ENCODE measurements around the gene TSNAXIP1. TPM values are rescaled to one million over a fixed set of nuclear protein-coding genes. Genes with fewer than 3 reads are reported as not detected.

Gene TSNAXIP1
- total and polyA plus RNA-seq, 3 donors from 2014 or later: 31.3 to 93.7 (median 40.4) TPM

DNA sequence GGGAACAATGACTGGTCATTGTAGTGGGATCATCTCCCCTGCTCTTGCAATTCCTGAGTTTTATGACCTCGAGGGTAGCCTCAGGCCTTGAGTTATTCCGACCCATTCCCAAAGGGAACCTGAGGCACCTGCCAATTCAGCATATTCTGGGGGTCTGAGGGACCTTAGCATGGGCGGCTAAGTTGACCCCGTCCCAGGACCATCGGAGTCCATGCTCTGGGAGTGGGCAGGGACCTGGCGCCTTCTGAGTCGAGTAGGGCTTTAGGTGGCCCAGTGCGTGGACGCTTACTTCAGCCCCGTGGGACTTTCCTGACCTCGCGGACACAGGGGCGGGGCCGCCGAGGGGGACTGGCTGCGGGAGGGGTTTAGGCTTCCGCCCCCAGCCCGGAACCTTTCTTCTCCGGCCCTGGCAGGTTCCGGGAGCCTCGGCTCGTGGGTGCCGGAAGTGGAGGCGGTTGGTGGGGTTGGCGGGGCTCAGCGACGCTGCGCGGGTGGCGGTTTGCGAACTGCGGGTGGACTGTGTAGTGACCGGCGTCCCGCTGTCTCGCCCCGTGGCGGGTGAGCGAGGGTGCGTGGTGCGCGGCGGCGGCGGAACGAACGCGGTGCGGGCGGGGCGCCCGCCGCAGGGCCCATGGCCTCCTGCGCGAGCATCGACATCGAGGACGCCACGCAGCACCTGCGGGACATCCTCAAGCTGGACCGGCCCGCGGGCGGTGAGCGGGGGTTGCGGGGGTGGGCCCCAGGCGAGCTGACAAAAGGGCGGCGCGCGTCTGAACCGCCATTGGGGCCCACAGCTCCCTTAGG, 66.1 kb downstream of the TSNAXIP1 start, which contains the start of gene EDC4:
TSS of gene EDC4 (plus strand) at position 422 of the 804 bp plus-strand sequence. CDS start at position 632, 210 bp downstream.
- TF ChIP-seq CTCF (IDR thresholded peaks at IDR 0.05): no peak
- no peak for TF ChIP-seq POLR2A (IDR thresholded peaks at IDR 0.05)
- Histone ChIP-seq H3K4me3 (peak within 1 kb of the TSS; percentile 79 to 98), H3K9me3 (no peaks in the 10 kb centered on the region), H3K36me3 (ENCODE audit: low read depth, missing control alignments) (no peaks in the 10 kb centered on the region), H3K27ac (peak within 1 kb of the TSS; percentile 76 to 87), H3K4me1 (peaks cover 21% of the 10 kb centered on the region), H3K27me3 (no peaks in the 10 kb centered on the region)
- intact Hi-C loops (cut with DNase I; ENCODE audit: low total_unique reads): no loop called here
- WGBS, 2 donors: 0 to 2% methylated on average over 1 to 55 of the region's 72 CpGs
- DNase-seq: peak; percentile 81

- DNase-seq: no peak
- Histone ChIP-seq H3K36me3 (ENCODE audit: low read depth, missing control alignments) (no peaks in the 10 kb centered on the region), H3K9me3 (no peaks in the 10 kb centered on the region), H3K27ac (peak overlapping the region; percentile 76 to 87), H3K4me3 (peak overlapping the region; percentile 79 to 98), H3K27me3 (no peaks in the 10 kb centered on the region), H3K4me1 (peaks cover 21% of the 10 kb centered on the region)
- intact Hi-C loops (cut with DNase I; ENCODE audit: low total_unique reads): no loop called here
- no peak for TF ChIP-seq POLR2A (IDR thresholded peaks at IDR 0.05)
- 12 to 16% methylated on average over 16 to 23 of the region's 23 CpGs for WGBS, 2 donors
These were observed 67.0 kb downstream of the TSNAXIP1 start for GRCh38 chr16:67873435-67874370.

GRCh38 chr16:67874372-67874771, 67.7 kb downstream of the TSNAXIP1 start:
- Histone ChIP-seq H3K36me3 (ENCODE audit: low read depth, missing control alignments) (no peaks in the 10 kb centered on the region), H3K4me3 (no peak overlapping the region), H3K27me3 (no peaks in the 10 kb centered on the region), H3K9me3 (no peaks in the 10 kb centered on the region), H3K27ac (no peak overlapping the region), H3K4me1 (peaks cover 21% of the 10 kb centered on the region)
- no peak for TF ChIP-seq POLR2A (IDR thresholded peaks at IDR 0.05)
- no peak for TF ChIP-seq CTCF (IDR thresholded peaks at IDR 0.05)
- WGBS, 2 donors: 50 to 59% methylated on average over 2 to 3 of the region's 3 CpGs
- intact Hi-C loops (cut with DNase I; ENCODE audit: low total_unique reads): no loop called here
- DNase-seq: no peak

GRCh38 chr16:67877064-67877463, 70.4 kb downstream of the TSNAXIP1 start:
- Histone ChIP-seq H3K27ac (no peak overlapping the region), H3K4me1 (peaks cover 23% of the 10 kb centered on the region), H3K9me3 (no peaks in the 10 kb centered on the region), H3K27me3 (no peaks in the 10 kb centered on the region), H3K4me3 (no peak overlapping the region), H3K36me3 (ENCODE audit: low read depth, missing control alignments) (no peaks in the 10 kb centered on the region)
- TF ChIP-seq CTCF (IDR thresholded peaks at IDR 0.05) (no peak), POLR2A (IDR thresholded peaks at IDR 0.05) (no peak)
- no peak for DNase-seq
- intact Hi-C loops (cut with DNase I; ENCODE audit: low total_unique reads): no loop called here
- 91 to 93% methylated on average over 7 to 11 of the region's 11 CpGs for WGBS, 2 donors

Small RNA genes within 50 kb of the gene (small RNA-seq; reads per million reads assigned to genes)
- gene AC040162.2: 0 reads per million in 2 donors

Other genes with a start within 250 kb of the TSNAXIP1 start
- gene CTCF, start 244.4 kb upstream of the TSNAXIP1 start, total RNA-seq: 10 to 100 TPM; 45.5 to 47.0 TPM
- 25.9 TPM for gene CTCF, start 244.4 kb upstream of the TSNAXIP1 start, polyA plus RNA-seq (ENCODE audit: insufficient read depth, low read depth, low replicate concordance)
- gene CARMIL2, start 161.7 kb upstream of the TSNAXIP1 start, total RNA-seq: 1 to 10 TPM; 5.6 to 7.9 TPM
- 3.1 TPM for gene CARMIL2, start 161.7 kb upstream of the TSNAXIP1 start, polyA plus RNA-seq (ENCODE audit: insufficient read depth, low read depth, low replicate concordance)
- gene ACD, start 146.6 kb upstream of the TSNAXIP1 start, total RNA-seq: 10 to 100 TPM; 44.7 to 48.3 TPM
- 40.3 TPM for gene ACD, start 146.6 kb upstream of the TSNAXIP1 start, polyA plus RNA-seq (ENCODE audit: insufficient read depth, low read depth, low replicate concordance)
- gene PARD6A, start 145.9 kb upstream of the TSNAXIP1 start, total RNA-seq: 10 to 100 TPM; 30.0 to 80.1 TPM
- 35.4 TPM for gene PARD6A, start 145.9 kb upstream of the TSNAXIP1 start, polyA plus RNA-seq (ENCODE audit: insufficient read depth, low read depth, low replicate concordance)
- gene ENKD1, start 140.1 kb upstream of the TSNAXIP1 start, total RNA-seq: 10 to 100 TPM; 37.7 to 47.5 TPM
- 53.3 TPM for gene ENKD1, start 140.1 kb upstream of the TSNAXIP1 start, polyA plus RNA-seq (ENCODE audit: insufficient read depth, low read depth, low replicate concordance)
- gene C16orf86, start 140.1 kb upstream of the TSNAXIP1 start, total RNA-seq: 10 to 100 TPM; 38.7 to 43.4 TPM
- 77.9 TPM for gene C16orf86, start 140.1 kb upstream of the TSNAXIP1 start, polyA plus RNA-seq (ENCODE audit: insufficient read depth, low read depth, low replicate concordance)
- 10 to 100 TPM; 18.0 to 20.4 TPM for gene GFOD2, start 87.6 kb upstream of the TSNAXIP1 start, total RNA-seq
- 23.0 TPM for gene GFOD2, start 87.6 kb upstream of the TSNAXIP1 start, polyA plus RNA-seq (ENCODE audit: insufficient read depth, low read depth, low replicate concordance)
- gene RANBP10, start 329 bp upstream of the TSNAXIP1 start, total RNA-seq: 10 to 100 TPM; 23.0 to 25.2 TPM
- gene RANBP10, start 329 bp upstream of the TSNAXIP1 start, polyA plus RNA-seq (ENCODE audit: insufficient read depth, low read depth, low replicate concordance): 23.5 TPM
- 10 to 100 TPM; 56.8 to 59.7 TPM for gene THAP11, start 35.4 kb downstream of the TSNAXIP1 start, total RNA-seq
- gene THAP11, start 35.4 kb downstream of the TSNAXIP1 start, polyA plus RNA-seq (ENCODE audit: insufficient read depth, low read depth, low replicate concordance): 24.0 TPM
- gene NUTF2, start 40.0 kb downstream of the TSNAXIP1 start, total RNA-seq: 100 to 1,000 TPM; 239 to 297 TPM
- gene NUTF2, start 40.0 kb downstream of the TSNAXIP1 start, polyA plus RNA-seq (ENCODE audit: insufficient read depth, low read depth, low replicate concordance): 121 TPM
- 100 to 1,000 TPM; 115 to 154 TPM for gene CENPT, start 40.8 kb downstream of the TSNAXIP1 start, total RNA-seq
- 108 TPM for gene CENPT, start 40.8 kb downstream of the TSNAXIP1 start, polyA plus RNA-seq (ENCODE audit: insufficient read depth, low read depth, low replicate concordance)
- 100 to 1,000 TPM; 106 to 107 TPM for gene EDC4, start 66.2 kb downstream of the TSNAXIP1 start, total RNA-seq
- 96.7 TPM for gene EDC4, start 66.2 kb downstream of the TSNAXIP1 start, polyA plus RNA-seq (ENCODE audit: insufficient read depth, low read depth, low replicate concordance)
- gene NRN1L, start 78.0 kb downstream of the TSNAXIP1 start, total RNA-seq: 1 to 10 TPM; 4.2 to 8.1 TPM
- gene NRN1L, start 78.0 kb downstream of the TSNAXIP1 start, polyA plus RNA-seq (ENCODE audit: insufficient read depth, low read depth, low replicate concordance): 2.9 TPM
- 10 to 100 TPM; 47.7 to 50.5 TPM for gene PSKH1, start 86.4 kb downstream of the TSNAXIP1 start, total RNA-seq
- 66.8 TPM for gene PSKH1, start 86.4 kb downstream of the TSNAXIP1 start, polyA plus RNA-seq (ENCODE audit: insufficient read depth, low read depth, low replicate concordance)
- gene CTRL, start 125.0 kb downstream of the TSNAXIP1 start, total RNA-seq: 1 to 10 TPM in 1 of 2 donors, under 1 TPM in 1; 0.62 to 1.7 TPM
- 0.36 TPM for gene CTRL, start 125.0 kb downstream of the TSNAXIP1 start, polyA plus RNA-seq (ENCODE audit: insufficient read depth, low read depth, low replicate concordance)
- 10 to 100 TPM; 13.2 to 14.2 TPM for gene PSMB10, start 130.0 kb downstream of the TSNAXIP1 start, total RNA-seq
- gene PSMB10, start 130.0 kb downstream of the TSNAXIP1 start, polyA plus RNA-seq (ENCODE audit: insufficient read depth, low read depth, low replicate concordance): 49.1 TPM
- 10 to 100 TPM; 20.6 to 25.3 TPM for gene LCAT, start 137.2 kb downstream of the TSNAXIP1 start, total RNA-seq
- 12.9 TPM for gene LCAT, start 137.2 kb downstream of the TSNAXIP1 start, polyA plus RNA-seq (ENCODE audit: insufficient read depth, low read depth, low replicate concordance)
- 10 to 100 TPM; 64.3 to 68.4 TPM for gene SLC12A4, start 161.7 kb downstream of the TSNAXIP1 start, total RNA-seq
- gene SLC12A4, start 161.7 kb downstream of the TSNAXIP1 start, polyA plus RNA-seq (ENCODE audit: insufficient read depth, low read depth, low replicate concordance): 46.7 TPM
- 100 to 1,000 TPM; 127 to 138 TPM for gene DPEP3, start 173.6 kb downstream of the TSNAXIP1 start, total RNA-seq
- 61.0 TPM for gene DPEP3, start 173.6 kb downstream of the TSNAXIP1 start, polyA plus RNA-seq (ENCODE audit: insufficient read depth, low read depth, low replicate concordance)
- 1 to 10 TPM; 2.7 to 3.0 TPM for gene DPEP2, start 192.6 kb downstream of the TSNAXIP1 start, total RNA-seq
- 5.9 TPM for gene DPEP2, start 192.6 kb downstream of the TSNAXIP1 start, polyA plus RNA-seq (ENCODE audit: insufficient read depth, low read depth, low replicate concordance)
- gene DPEP2NB, start 209.0 kb downstream of the TSNAXIP1 start, total RNA-seq: 1 to 10 TPM; 2.4 to 4.1 TPM
- 3.2 TPM for gene DPEP2NB, start 209.0 kb downstream of the TSNAXIP1 start, polyA plus RNA-seq (ENCODE audit: insufficient read depth, low read depth, low replicate concordance)
- gene DDX28, start 216.3 kb downstream of the TSNAXIP1 start, total RNA-seq: 10 to 100 TPM; 19.1 to 19.9 TPM
- 18.6 TPM for gene DDX28, start 216.3 kb downstream of the TSNAXIP1 start, polyA plus RNA-seq (ENCODE audit: insufficient read depth, low read depth, low replicate concordance)
- gene DUS2, start 216.4 kb downstream of the TSNAXIP1 start, total RNA-seq: 10 to 100 TPM; 24.6 to 32.4 TPM
- gene DUS2, start 216.4 kb downstream of the TSNAXIP1 start, polyA plus RNA-seq (ENCODE audit: insufficient read depth, low read depth, low replicate concordance): 62.5 TPM